HG03103 (cell line): ENCODE results near the gene GRIP2.

Experiments used
- ATAC-seq: cut with Tn5 transposase; IDR thresholded peaks from one replicate; pipeline ENCODE4 v1.9.1; 2021; ENCODE audit warnings: low read depth; ENCODE audit not compliant: unreplicated experiment

Gene GRIP2

DNA sequence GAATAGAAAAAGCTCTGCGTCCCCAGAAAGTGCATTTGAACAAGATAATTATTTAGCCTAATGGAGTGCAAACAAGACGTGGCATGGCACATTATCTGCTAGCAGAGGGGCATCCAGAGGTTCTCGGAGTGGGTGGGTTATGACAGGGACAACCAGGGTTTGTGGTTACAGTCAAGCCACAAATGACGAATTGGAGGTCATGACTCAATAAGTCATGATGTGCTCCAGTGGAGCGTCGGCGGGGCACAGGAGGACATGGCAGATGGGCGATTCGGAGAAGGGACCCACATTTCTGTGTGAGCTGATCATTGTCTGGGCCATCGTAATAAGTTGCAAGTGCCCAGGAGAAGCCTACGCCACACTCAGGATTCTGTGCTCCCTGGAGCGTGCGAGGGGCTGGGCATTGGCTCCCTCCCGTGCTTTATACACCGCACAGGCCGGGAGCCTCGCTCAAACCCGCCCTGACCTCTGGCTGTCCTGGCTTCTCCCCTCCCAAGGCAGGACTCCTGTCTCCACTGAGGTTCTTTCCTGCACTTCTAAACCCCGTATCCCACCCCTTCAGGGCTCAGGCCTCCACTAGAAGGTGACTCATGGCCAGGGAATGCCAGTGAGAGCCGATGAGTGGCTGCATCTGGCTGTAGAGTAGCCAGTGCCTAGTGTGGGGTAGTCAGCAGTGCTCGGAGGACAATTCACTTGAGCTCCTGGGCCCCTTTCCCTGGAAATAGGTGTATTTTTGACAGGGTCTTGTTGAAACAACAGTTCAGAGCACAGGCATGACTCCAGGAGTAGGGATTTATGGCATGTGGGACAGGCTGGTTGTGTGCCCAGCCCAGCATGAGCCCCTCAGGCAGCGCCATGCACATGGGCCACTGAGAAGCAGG is 67.4 kb downstream of the GRIP2 start:
- no peak for ATAC-seq

GRCh38 chr3:14471690-14472089 is 68.5 kb downstream of the GRIP2 start:
- no peak for ATAC-seq

GRCh38 chr3:14471016-14471415 is 69.1 kb downstream of the GRIP2 start:
- ATAC-seq = no peak

- ATAC-seq = no peak
Measured at GRCh38 chr3:14470461-14470860, 69.7 kb downstream of the GRIP2 start.

DNA sequence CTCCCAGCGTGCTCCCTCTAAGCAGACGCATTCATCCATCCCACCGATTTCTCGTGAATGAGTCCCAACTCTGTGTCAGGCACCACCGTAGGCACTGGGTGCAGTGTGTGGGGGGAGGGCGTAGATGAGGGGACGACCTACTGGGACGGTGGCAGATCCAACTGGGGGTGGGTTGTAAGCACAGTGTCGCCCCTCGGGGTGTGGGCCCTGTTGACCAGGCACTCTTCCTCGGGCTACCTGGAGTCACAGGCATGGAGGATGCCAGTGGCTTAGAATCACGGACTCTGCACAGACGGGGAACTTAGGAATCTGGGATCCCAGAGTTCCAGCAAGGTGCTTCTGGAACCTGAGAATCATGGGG is 71.5 kb downstream of the GRIP2 start:
- ATAC-seq = no peak

DNA sequence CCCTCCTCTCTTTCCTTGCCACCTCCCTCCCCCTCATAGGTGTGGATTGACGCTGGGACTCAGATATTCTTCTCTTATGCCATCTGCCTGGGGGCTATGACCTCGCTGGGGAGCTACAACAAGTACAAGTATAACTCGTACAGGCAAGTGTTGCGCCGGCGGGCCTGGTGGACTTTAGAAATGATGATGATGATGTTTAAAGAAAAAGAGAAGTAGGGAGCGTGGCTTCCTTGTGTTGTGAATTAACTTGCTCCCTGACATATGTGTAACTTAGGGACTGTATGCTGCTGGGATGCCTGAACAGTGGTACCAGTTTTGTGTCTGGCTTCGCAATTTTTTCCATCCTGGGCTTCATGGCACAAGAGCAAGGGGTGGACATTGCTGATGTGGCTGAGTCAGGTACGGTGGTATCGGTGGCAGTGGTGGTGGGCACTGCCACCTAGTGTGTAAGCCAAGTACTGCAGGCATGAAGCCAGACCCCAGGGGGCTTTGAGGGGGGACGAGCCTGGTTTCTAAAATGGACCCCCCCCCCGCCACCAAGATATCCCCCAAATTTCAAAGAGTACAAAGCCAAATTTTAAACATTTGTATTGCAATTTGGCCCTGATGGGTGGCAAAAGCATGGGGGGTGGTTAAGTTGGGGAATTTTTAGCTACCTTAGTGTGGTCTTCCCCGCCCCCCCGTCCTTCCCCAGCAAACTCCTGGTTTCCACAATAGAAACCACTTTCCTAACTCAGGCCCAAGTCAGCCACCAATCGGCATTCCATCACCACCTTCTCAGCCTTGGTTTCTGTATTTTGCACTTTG is 72.1 kb downstream of the GRIP2 start:
- ATAC-seq = no peak

- no peak for ATAC-seq
Measured at GRCh38 chr3:14466179-14466903, 73.8 kb downstream of the GRIP2 start.

- no peak for ATAC-seq
Measured at GRCh38 chr3:14465425-14465824, 74.7 kb downstream of the GRIP2 start.

GRCh38 chr3:14464521-14464920 is 75.6 kb downstream of the GRIP2 start:
- ATAC-seq = no peak

GRCh38 chr3:14464141-14464465 is 76.0 kb downstream of the GRIP2 start:
- no peak for ATAC-seq

DNA sequence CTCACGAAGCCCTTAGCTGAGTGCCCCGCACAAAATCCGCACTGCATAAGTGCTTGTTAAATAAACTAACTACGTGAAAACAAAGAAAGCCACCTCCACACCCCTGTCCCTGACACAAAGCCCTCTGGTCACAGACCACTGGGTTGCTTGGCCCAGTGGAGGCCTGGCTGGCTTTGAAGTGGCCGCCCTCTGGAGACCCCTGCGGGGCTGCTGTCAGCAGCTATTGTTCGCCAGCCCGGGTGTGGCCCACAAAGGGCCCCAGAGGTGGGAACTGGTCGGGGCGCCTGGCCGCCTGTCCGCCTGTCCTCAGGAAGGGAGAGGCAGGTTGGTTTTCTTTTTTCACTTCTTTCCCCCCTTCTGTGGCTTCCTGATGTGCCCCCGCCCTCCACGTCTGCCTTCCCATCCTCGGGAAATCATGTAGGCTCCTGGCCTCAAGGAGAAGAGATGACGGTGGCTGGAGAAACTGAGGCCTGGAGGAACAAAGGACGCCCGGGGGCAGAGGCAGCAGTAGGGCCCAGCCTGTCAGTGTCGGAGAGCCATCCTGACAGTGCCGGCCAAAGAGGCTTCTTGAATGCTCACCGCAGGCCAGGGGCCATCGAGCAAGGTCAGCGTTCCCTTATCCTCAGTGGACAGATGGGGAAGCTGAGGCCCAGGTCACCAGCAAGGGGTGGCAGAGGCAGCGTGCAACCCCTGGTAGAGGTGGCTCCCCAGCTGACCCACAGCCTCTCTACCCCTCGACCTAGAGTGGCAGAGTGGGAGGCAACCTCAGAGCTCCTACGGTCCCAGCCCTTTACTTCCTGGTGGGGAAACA is 76.6 kb downstream of the GRIP2 start:
- ATAC-seq = no peak

DNA sequence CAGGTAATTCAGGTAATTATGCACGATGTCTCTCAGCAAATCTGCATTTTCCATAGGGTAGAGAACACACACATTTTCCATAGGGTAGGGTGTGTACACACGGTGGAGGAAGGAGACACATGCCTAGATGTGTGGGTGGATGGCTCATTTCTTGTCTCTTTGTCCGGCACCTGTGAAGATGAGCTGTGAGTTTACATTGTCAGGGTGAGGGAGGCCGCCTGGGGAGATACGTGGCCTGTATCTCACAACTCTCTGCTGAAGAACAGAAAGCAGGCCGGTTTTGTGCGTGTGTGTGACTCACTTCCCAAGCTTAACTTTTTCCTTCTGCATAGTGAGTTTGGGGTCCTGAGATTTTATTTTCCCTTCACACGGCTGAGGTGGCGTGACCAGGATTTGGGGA is 77.4 kb downstream of the GRIP2 start:
- ATAC-seq = no peak

DNA sequence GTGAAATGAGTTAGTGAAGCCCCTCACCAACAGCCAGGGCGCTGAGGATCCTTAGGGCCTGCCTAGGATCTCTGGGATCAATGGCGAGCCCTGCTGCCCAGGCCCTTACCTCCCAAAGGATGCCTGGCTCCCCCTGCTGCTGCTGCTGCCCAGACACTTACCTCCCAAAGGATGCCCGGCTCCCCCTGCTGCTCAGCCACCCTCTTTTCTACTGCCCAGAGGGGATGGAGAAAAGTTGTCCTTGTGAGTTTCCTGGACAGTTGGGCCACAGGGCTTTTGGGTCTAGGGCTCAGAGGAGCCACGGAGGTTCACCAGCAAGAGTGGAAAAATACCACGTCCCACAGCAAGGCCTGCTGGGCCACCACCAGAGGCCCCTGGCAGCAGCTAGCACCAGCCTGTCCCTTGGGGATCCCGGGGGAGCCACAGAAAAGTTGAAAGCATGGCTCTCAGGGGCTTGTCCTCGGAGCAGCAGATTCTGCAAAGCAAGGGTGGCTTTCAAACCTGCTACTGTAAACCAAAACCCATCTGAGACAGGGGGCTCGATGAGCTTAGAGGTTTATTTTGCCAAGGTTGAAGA is 78.3 kb downstream of the GRIP2 start:
- no peak for ATAC-seq

DNA sequence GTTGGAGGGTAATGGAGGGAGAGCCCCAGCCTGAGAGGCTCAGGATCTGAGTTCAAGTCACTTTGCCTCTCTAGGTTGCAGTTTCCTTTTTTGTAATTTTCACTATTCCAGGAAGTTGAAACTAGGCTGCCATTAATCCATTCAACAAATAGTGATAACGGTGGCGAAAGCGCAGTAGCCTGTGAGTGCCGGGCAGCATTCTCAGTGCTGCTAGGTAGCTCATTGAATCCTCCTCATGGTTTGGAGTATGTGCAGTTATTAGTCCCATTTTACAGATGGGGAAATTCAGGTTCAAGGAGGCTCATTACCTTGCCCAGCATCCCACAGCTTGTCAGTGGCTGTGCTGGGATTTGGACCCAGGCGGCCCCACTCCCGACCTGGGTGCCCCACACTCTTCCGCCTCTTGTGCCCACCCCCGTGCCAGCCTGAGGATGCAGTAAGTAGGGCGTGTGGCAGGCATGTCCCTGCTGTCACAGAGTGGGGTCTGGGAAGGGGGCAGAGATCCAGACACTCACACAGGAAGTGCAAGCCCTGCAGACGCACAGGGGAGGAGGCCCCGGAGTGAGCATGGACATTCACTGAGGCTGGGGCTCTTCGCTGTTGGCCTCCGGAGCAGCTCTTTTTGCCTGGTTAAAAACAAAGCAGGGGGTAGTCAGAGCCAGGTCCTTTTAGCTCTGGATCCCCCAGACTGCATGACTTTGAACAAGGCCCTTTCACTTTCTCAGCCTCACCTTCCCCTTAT is 79.0 kb downstream of the GRIP2 start:
- no peak for ATAC-seq

GRCh38 chr3:14460342-14461005 is 79.7 kb downstream of the GRIP2 start:
- ATAC-seq = no peak

DNA sequence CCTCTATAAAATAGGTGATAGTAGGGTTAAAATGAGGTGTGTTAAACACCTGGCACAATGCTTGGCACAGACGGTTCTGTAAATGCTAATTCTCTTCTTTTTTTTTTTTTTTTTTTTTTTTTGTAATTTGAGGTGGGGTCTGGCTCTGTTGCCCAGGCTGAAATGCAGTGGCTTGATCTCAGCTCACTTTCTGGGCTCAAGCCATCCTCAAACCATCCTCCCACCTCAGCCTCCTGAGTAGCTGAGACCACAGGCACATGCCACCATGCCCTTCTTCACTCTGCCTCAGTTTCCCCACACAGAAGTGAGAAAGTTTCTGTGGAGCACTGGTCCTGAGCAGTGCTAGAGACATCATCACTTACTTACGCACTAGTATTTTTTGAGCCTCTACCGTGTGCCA is 80.4 kb downstream of the GRIP2 start:
- ATAC-seq = no peak

- ATAC-seq = no peak
Measured at GRCh38 chr3:14459384-14459783, 80.8 kb downstream of the GRIP2 start.

DNA sequence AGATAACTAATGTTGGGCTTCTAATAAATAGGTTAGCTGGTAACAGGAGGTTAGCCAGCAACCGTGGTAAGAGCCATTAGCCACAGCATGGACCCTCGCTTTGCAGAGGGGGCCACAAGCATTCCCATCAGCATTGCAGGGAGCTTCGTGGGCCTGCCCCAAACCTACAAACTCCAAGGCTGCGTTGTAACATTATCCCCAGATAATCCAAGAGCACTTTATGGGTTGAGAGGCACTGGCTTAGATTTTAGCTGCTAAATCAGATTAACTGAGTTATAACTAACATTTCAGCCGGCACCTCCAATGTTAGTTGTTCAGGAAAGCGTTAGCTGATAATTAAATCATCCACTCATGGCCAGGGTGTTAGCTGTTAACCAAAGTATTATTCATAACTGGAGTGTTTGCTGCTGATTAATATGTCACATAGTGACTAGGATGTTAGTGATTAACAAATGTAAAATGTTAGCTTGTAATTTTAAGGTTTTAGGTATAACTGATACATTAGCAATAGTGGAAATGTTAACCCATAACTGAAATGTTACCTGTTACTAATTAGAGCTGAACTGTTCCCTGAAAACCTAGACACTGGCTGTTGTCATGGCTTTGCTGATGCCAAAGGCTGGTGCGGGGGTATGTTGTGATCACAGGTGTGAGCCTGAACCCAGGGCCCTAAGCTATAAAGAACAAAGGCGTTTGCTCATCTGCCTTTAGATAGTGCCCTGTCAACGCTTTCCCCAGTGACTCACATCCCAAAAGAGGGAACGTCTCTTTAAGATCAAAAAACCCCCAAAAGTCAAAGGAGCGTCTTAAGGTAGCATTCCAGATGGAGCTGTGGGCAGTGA is 81.5 kb downstream of the GRIP2 start:
- ATAC-seq = no peak
